HEK293T (cell line): Measurements from ENCODE around the gene PSD2.

ENCODE experiments used
- FOXA1 ChIP-seq: fragments of 450-650 bp; IDR thresholded peaks from 2 replicates; pipeline ENCODE4 v1.6.1; 2016; ENCODE audit warnings: mild to moderate bottlenecking
- LEF1 ChIP-seq: fragments of 450-650 bp; IDR thresholded peaks from 2 replicates; pipeline ENCODE4 v1.6.1; 2017; ENCODE audit warnings: mild to moderate bottlenecking, borderline replicate concordance
- SP1 ChIP-seq: fragments of 450-650 bp; IDR thresholded peaks from 2 replicates; pipeline ENCODE4 v1.6.1; 2017

- TF ChIP-seq SP1 = no peak
- TF ChIP-seq LEF1 = no peak
- no peak for TF ChIP-seq FOXA1
Measured at GRCh38 chr5:139772927-139773690, 22.5 kb upstream of the PSD2 start.
